ENCODE data around the gene LMBR1L. TPM values are rescaled to one million over a fixed set of nuclear protein-coding genes. Genes with fewer than 3 reads are reported as not detected.

The LMBR1L gene
- total RNA-seq, 1 experiment from 2014 or later = 55.1 TPM

GRCh38 chr12:49052451-49053208 lies 58.0 kb downstream of the LMBR1L start:
- Histone ChIP-seq H3K4me1 (ENCODE audit: insufficient read depth, low read length) (peaks cover 6% of the 10 kb centered on the region), H3K23me2 (ENCODE audit: insufficient read length, low read depth, low read length, poor library complexity, severe bottlenecking) (no peaks in the 10 kb centered on the region), H2AK5ac (ENCODE audit: insufficient read length, low read length) (no peak overlapping the region), H3K27me3 (ENCODE audit: insufficient read depth, low read length) (no peaks in the 10 kb centered on the region), H3K4me2 (ENCODE audit: insufficient read depth, insufficient read length, low read length) (no peak overlapping the region), H2BK20ac (ENCODE audit: low read depth, low read length, poor library complexity, severe bottlenecking) (no peak overlapping the region), H3K9me3 (ENCODE audit: control insufficient read depth, low read depth, low read length) (no peaks in the 10 kb centered on the region), H2BK120ac (ENCODE audit: low read depth, low read length, poor library complexity, severe bottlenecking) (no peak overlapping the region), H3K79me2 (ENCODE audit: insufficient read depth, low read length) (peaks cover 26% of the 10 kb centered on the region; the same call in 1 of the 2 replicates), H3T11ph (ENCODE audit: low read length) (no peak overlapping the region), H2BK5ac (ENCODE audit: insufficient read length, low read length) (no peak overlapping the region), H2AFZ (ENCODE audit: low read length) (no peak overlapping the region), H3K14ac (ENCODE audit: insufficient read depth, low read length) (no peak overlapping the region), H3K4ac (ENCODE audit: low read depth, low read length) (no peak overlapping the region), H2BK15ac (ENCODE audit: low read depth, low read length) (no peak overlapping the region), H3K23ac (ENCODE audit: insufficient read length, low read depth, low read length) (no peak overlapping the region), H3K18ac (ENCODE audit: insufficient read length, low read depth, low read length) (no peak overlapping the region), H3K9ac (ENCODE audit: extremely low read depth, insufficient read length, low read length) (no peak overlapping the region), H4K20me1 (ENCODE audit: control insufficient read depth, insufficient read depth, insufficient read length) (no peaks in the 10 kb centered on the region), H4K8ac (replicated peaks; ENCODE audit: insufficient read length, low read depth, low read length) (no peak overlapping the region), H3K27ac (ENCODE audit: insufficient read length, low read depth, low read length) (no peak overlapping the region), H4K91ac (ENCODE audit: insufficient read length, low read depth, low read length) (no peak overlapping the region), H2BK12ac (ENCODE audit: insufficient read length, low read depth, low read length) (no peak overlapping the region), H3K56ac (ENCODE audit: insufficient read length, low read depth, low read length) (no peak overlapping the region), H3K79me1 (ENCODE audit: insufficient read depth, low read depth, low read length, poor library complexity, severe bottlenecking) (peaks cover 20% of the 10 kb centered on the region), H4K5ac (ENCODE audit: insufficient read length, low read depth, low read length) (no peak overlapping the region)
- no CpG with 5 or more reads among the region's 16 CpGs for WGBS (ENCODE audit: extremely low coverage, insufficient read length, low lambda C conversion rate)
- TF ChIP-seq, protein P1, sequence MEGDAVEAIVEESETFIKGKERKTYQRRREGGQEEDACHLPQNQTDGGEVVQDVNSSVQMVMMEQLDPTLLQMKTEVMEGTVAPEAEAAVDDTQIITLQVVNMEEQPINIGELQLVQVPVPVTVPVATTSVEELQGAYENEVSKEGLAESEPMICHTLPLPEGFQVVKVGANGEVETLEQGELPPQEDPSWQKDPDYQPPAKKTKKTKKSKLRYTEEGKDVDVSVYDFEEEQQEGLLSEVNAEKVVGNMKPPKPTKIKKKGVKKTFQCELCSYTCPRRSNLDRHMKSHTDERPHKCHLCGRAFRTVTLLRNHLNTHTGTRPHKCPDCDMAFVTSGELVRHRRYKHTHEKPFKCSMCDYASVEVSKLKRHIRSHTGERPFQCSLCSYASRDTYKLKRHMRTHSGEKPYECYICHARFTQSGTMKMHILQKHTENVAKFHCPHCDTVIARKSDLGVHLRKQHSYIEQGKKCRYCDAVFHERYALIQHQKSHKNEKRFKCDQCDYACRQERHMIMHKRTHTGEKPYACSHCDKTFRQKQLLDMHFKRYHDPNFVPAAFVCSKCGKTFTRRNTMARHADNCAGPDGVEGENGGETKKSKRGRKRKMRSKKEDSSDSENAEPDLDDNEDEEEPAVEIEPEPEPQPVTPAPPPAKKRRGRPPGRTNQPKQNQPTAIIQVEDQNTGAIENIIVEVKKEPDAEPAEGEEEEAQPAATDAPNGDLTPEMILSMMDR (conservative IDR thresholded peaks at IDR 0.05) = 0 out of 3 replicates have a peak, but pooled peaks have one; percentile 12
- Mint-ChIP-seq H3K9me3 (no peaks in the 10 kb centered on the region), H3K27ac (0 out of 7 replicates have a peak overlapping the region, but pooled peaks of 1 of the 3 experiments have one; percentile 28), H3K36me3 (ENCODE audit: insufficient read depth in 1 of 3, low read depth in 3 of 3) (peaks cover 69 to 83% (median 83%) of the 10 kb centered on the region in 3 experiments), H3K4me3 (no peak overlapping the region), H3K4me1 (peaks cover 25 to 28% of the 10 kb centered on the region in 2 experiments), H3K27me3 (ENCODE audit: low read depth) (no peaks in the 10 kb centered on the region)
- no peak for DNase-seq

All from H9 (cell line).